CD4-positive, alpha-beta T cell (primary cell): ENCODE measurements around the gene MYBPHL. TPM values are rescaled to one million over a fixed set of nuclear protein-coding genes. Genes with fewer than 3 reads are reported as not detected.

Experiments
- ATAC-seq: fragments of 200-7000 bp; cut with Tn5 transposase; one replicate; pipeline ENCODE4 v1.10.0; 2022; ENCODE audit warnings: mild to moderate bottlenecking; ENCODE audit not compliant: poor library complexity
- CTCF ChIA-PET: fragments of 350-600 bp; sonication (Branson Sonifier 250); formaldehyde crosslinking; loops from one replicate; lab custom pipeline; 2021; ENCODE audit warnings: antibody characterized with exemption, inconsistent platforms; lab: Charles Lee
- POLR2A ChIA-PET: fragments of 350-600 bp; sonication (Branson Sonifier 250); formaldehyde crosslinking; loops from one replicate; lab custom pipeline; 2021; ENCODE audit warnings: antibody characterized with exemption, inconsistent platforms; lab: Charles Lee
- DNase-seq, 14 experiments: peaks; one replicate each; pipeline ENCODE4 v3.0.0-alpha.2; 2013 to 2020; ENCODE audit warnings: mixed read lengths in 2 of 14
- H3K27ac ChIP-seq, 2 donors: one replicate each; pipeline versions ENCODE4 v1.5.1 to v1.7.0; 2013; ENCODE audit warnings: low read length in 2 of 2, low read depth in 1 of 2, mild to moderate bottlenecking in 1 of 2
- H3K27me3 ChIP-seq, 2 experiments: 1 replicate in 1 of 2; 2 replicates in 1 of 2; pipeline versions ENCODE4 v1.6.1 to v1.7.0; 2013; ENCODE audit warnings: low read length in 2 of 2, control low read depth in 1 of 2, mild to moderate bottlenecking in 1 of 2, moderate library complexity in 1 of 2; ENCODE audit not compliant: insufficient read depth in 2 of 2, control insufficient read depth in 1 of 2
- H3K36me3 ChIP-seq: one replicate; pipeline ENCODE4 v1.6.1; 2013; ENCODE audit warnings: low read length, control low read depth; ENCODE audit not compliant: insufficient read depth
- H3K4me1 ChIP-seq: one replicate; pipeline ENCODE4 v1.6.1; 2013; ENCODE audit warnings: low read length, control low read depth; ENCODE audit not compliant: insufficient read depth
- H3K4me3 ChIP-seq: one replicate; pipeline ENCODE4 v1.5.1; 2013; ENCODE audit warnings: mild to moderate bottlenecking, low read length, moderate library complexity
- H3K9me3 ChIP-seq, 2 experiments: 1 replicate in 1 of 2; 2 replicates in 1 of 2; pipeline versions ENCODE4 v1.6.1 to v1.7.0; 2013; ENCODE audit warnings: low read length in 2 of 2, mild to moderate bottlenecking in 2 of 2, control low read depth in 1 of 2, moderate library complexity in 1 of 2; ENCODE audit not compliant: control insufficient read depth in 1 of 2, insufficient read depth in 1 of 2
- H3K27ac Mint-ChIP-seq: one replicate; pipeline ENCODE4 v1.8.0; 2020; ENCODE audit warnings: mixed read lengths
- H3K27me3 Mint-ChIP-seq: one replicate; pipeline ENCODE4 v1.8.0; 2021; ENCODE audit warnings: mixed read lengths
- H3K36me3 Mint-ChIP-seq: one replicate; pipeline ENCODE4 v1.8.0; 2021; ENCODE audit warnings: low read depth, mixed read lengths
- H3K4me1 Mint-ChIP-seq: one replicate; pipeline ENCODE4 v1.8.0; 2021; ENCODE audit warnings: low read depth, mixed read lengths
- H3K4me3 Mint-ChIP-seq: one replicate; pipeline ENCODE4 v1.8.0; 2020; ENCODE audit warnings: mild to moderate bottlenecking, mixed read lengths
- H3K9me3 Mint-ChIP-seq: one replicate; pipeline ENCODE4 v1.8.0; 2020; ENCODE audit warnings: mixed read lengths
- intact Hi-C, 2 experiments: fragments of 100-400 bp; cut with DNase I in 1 of 2; cut with micrococcal nuclease in 1 of 2; formaldehyde crosslinking; loops; one replicate each; pipeline versions ENCODE4 v1.15.1 to v1.9.0; 2023 to 2025; cut with DNase I, micrococcal nuclease
- total RNA-seq, 174 experiments: library from RNA in 2 of 174; stranded (reverse) in 2 of 174; gene quantifications; one replicate each; pipeline ENCODE4 v1.2.3 and lab custom pipeline; 2021 to 2026
- TF ChIP-seq, protein P1 (sequence below): fragments of 200-600 bp; IDR thresholded peaks from one replicate; pipeline ENCODE4 v1.8.0; 2022; ENCODE audit warnings: antibody characterized with exemption, mild to moderate bottlenecking

Gene MYBPHL
- total RNA-seq, 2 experiments from 2014 or later = not detected

GRCh38 chr1:109283748-109284600, 22.8 kb downstream of the MYBPHL start:
- Histone ChIP-seq H3K27me3 (no peaks in the 10 kb centered on the region), H3K4me3 (peak overlapping the region; percentile 70), H3K36me3 (no peaks in the 10 kb centered on the region), H3K27ac (peak overlapping the region; percentile 31 to 59), H3K9me3 (no peaks in the 10 kb centered on the region), H3K4me1 (peaks cover 27% of the 10 kb centered on the region)
- Mint-ChIP-seq H3K27me3 (no peaks in the 10 kb centered on the region), H3K4me3 (peak overlapping the region; percentile 94), H3K9me3 (no peaks in the 10 kb centered on the region), H3K36me3 (peaks cover 8% of the 10 kb centered on the region), H3K27ac (peak overlapping the region; percentile 78), H3K4me1 (peaks cover 19% of the 10 kb centered on the region)
- ATAC-seq (peak; percentile 22), DNase-seq (peak in 1 of 14 experiments; percentile 48)
- TF ChIP-seq, protein P1, sequence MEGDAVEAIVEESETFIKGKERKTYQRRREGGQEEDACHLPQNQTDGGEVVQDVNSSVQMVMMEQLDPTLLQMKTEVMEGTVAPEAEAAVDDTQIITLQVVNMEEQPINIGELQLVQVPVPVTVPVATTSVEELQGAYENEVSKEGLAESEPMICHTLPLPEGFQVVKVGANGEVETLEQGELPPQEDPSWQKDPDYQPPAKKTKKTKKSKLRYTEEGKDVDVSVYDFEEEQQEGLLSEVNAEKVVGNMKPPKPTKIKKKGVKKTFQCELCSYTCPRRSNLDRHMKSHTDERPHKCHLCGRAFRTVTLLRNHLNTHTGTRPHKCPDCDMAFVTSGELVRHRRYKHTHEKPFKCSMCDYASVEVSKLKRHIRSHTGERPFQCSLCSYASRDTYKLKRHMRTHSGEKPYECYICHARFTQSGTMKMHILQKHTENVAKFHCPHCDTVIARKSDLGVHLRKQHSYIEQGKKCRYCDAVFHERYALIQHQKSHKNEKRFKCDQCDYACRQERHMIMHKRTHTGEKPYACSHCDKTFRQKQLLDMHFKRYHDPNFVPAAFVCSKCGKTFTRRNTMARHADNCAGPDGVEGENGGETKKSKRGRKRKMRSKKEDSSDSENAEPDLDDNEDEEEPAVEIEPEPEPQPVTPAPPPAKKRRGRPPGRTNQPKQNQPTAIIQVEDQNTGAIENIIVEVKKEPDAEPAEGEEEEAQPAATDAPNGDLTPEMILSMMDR = no peak
- POLR2A ChIA-PET = interaction anchor here (1.1 kb wide), 1 partner anchor 199 kb away, joined by 4 read pairs; the partner anchor contains the start of gene ATXN7L2
- intact Hi-C loops = loop anchor here (5.0 to 10.0 kb wide), 4 partner anchors 72 to 701 kb away; partner anchors contain the start of genes AHCYL1 (in 1 of the 2), ATXN7L2 (in 1 of the 2) and SARS1 (in 1 of the 2)
- CTCF ChIA-PET = interaction anchor here (1.6 to 2.1 kb wide), 4 partner anchors 115 to 356 kb away, joined by 5 to 15 read pairs (median 9); partner anchors contain the start of genes CYB561D1 and SORT1

- Histone ChIP-seq H3K4me3 (peak within 1 kb of the TSS; percentile 70), H3K27me3 (no peaks in the 10 kb centered on the region), H3K4me1 (peaks cover 27% of the 10 kb centered on the region), H3K27ac (peak within 1 kb of the TSS; percentile 31 to 59), H3K36me3 (no peaks in the 10 kb centered on the region), H3K9me3 (no peaks in the 10 kb centered on the region)
- H3K4me1 Mint-ChIP-seq = peaks cover 19% of the 10 kb centered on the region
- TF ChIP-seq, protein P1 = peak; percentile 71
- CTCF ChIA-PET = interaction anchor here (1.6 to 2.1 kb wide), 4 partner anchors 116 to 357 kb away, joined by 5 to 15 read pairs (median 9); partner anchors contain the start of genes CYB561D1 and SORT1
- H3K27me3 Mint-ChIP-seq = no peaks in the 10 kb centered on the region
- POLR2A ChIA-PET = interaction anchor here (0.7 to 1.5 kb wide), 13 partner anchors 9 to 266 kb away, joined by 3 to 6 read pairs (median 3); partner anchors contain the start of genes ATXN7L2, CELSR2, SARS1 and SORT1
- peak within 1 kb of the TSS; percentile 78 for H3K27ac Mint-ChIP-seq
- peak within 1 kb of the TSS; percentile 94 for H3K4me3 Mint-ChIP-seq
- ATAC-seq = peak; percentile 93
- intact Hi-C loops = loop anchor here (5.0 to 10.0 kb wide), 4 partner anchors 71 to 702 kb away; partner anchors contain the start of genes AHCYL1 (in 1 of the 2), ATXN7L2 (in 1 of the 2) and SARS1 (in 1 of the 2)
- peak; percentile 81 to 94 (median 85) for DNase-seq
- H3K9me3 Mint-ChIP-seq = no peaks in the 10 kb centered on the region
- H3K36me3 Mint-ChIP-seq = peaks cover 8% of the 10 kb centered on the region
Observed at GRCh38 chr1:109282952-109283747, 23.7 kb downstream of the MYBPHL start, which contains the start of gene PSRC1. Gene PSRC1, minus strand, starts transcription at chr1:109283145.
